OCI-LY1 (cell line): Measurements from ENCODE around the gene KAT7.

ENCODE experiments used
- H2AFZ ChIP-seq: fragments of 200-600 bp; sonication (generic), shearing (Covaris generic); 2 replicates; pipeline ENCODE4 v1.6.0; 2014; ENCODE audit warnings: antibody characterized with exemption, mild to moderate bottlenecking, low read length
- H3F3A ChIP-seq: fragments of 200-600 bp; sonication (generic), shearing (Covaris generic); 2 replicates; pipeline ENCODE4 v1.6.0; 2014; ENCODE audit warnings: mild to moderate bottlenecking, antibody characterized with exemption, low read length, moderate library complexity; ENCODE audit not compliant: insufficient read depth
- H3K27ac ChIP-seq: fragments of 200-600 bp; sonication (generic); 2 replicates; pipeline ENCODE4 v1.5.1; 2014; ENCODE audit warnings: low read length, mixed run types, mild to moderate bottlenecking, low read depth; ENCODE audit not compliant: poor library complexity, severe bottlenecking
- H3K27me3 ChIP-seq: fragments of 200-600 bp; sonication (generic); 2 replicates; pipeline ENCODE4 v1.6.0; 2014; ENCODE audit warnings: antibody characterized with exemption, mild to moderate bottlenecking, low read length, moderate library complexity; ENCODE audit not compliant: insufficient read depth
- H3K36me3 ChIP-seq: fragments of 200-600 bp; sonication (generic); 2 replicates; pipeline ENCODE4 v1.6.1; 2014; ENCODE audit warnings: mild to moderate bottlenecking, antibody characterized with exemption, low read length, moderate library complexity, mixed read lengths; ENCODE audit not compliant: insufficient read depth
- H3K4me1 ChIP-seq: fragments of 200-600 bp; sonication (generic); 2 replicates; pipeline ENCODE4 v1.5.1; 2014; ENCODE audit warnings: mild to moderate bottlenecking, low read length, moderate library complexity; ENCODE audit not compliant: insufficient read depth, severe bottlenecking
- H3K4me2 ChIP-seq: fragments of 200-600 bp; sonication (generic), shearing (Covaris generic); 2 replicates; pipeline ENCODE4 v1.6.1; 2014; ENCODE audit warnings: low read length
- H3K4me3 ChIP-seq: fragments of 200-600 bp; sonication (generic); 2 replicates; pipeline ENCODE4 v1.5.1; 2014; ENCODE audit warnings: low read length, low read depth, mild to moderate bottlenecking, mixed read lengths; ENCODE audit not compliant: poor library complexity, severe bottlenecking
- H3K79me2 ChIP-seq: fragments of 200-600 bp; shearing (Covaris generic); 2 replicates; pipeline ENCODE4 v1.6.1; 2016; ENCODE audit warnings: mixed run types, low read length, mixed read lengths; ENCODE audit not compliant: insufficient read depth
- H3K9ac ChIP-seq: fragments of 200-600 bp; sonication (generic), shearing (Covaris generic); 2 replicates; pipeline ENCODE4 v1.6.1; 2014; ENCODE audit warnings: mild to moderate bottlenecking, low read length, mixed read lengths
- H3K9me2 ChIP-seq: fragments of 200-600 bp; sonication (generic), shearing (Covaris generic); 2 replicates; pipeline ENCODE4 v1.6.1; 2014; ENCODE audit warnings: low read depth, mild to moderate bottlenecking, low read length, mixed read lengths
- H3K9me3 ChIP-seq: fragments of 200-600 bp; shearing (Covaris generic); 2 replicates; pipeline ENCODE4 v1.6.1; 2014; ENCODE audit warnings: low read length, mixed read lengths
- H4K20me1 ChIP-seq: fragments of 200-600 bp; sonication (generic), shearing (Covaris generic); 2 replicates; pipeline ENCODE4 v1.6.0; 2016; ENCODE audit warnings: mild to moderate bottlenecking, low read length; ENCODE audit not compliant: insufficient read depth
- EZH2 ChIP-seq: fragments of 200-600 bp; sonication (generic), shearing (Covaris generic); IDR thresholded peaks from 2 replicates; pipeline ENCODE4 v1.8.0; 2017; ENCODE audit warnings: borderline replicate concordance, mixed run types, mild to moderate bottlenecking, antibody characterized with exemption, low read length, moderate library complexity, mixed read lengths
- TF ChIP-seq, protein P1 (sequence below): fragments of 200-600 bp; sonication (generic), shearing (Covaris generic); IDR thresholded peaks from 2 replicates; pipeline ENCODE4 v1.5.1; 2017; ENCODE audit warnings: mild to moderate bottlenecking, antibody characterized with exemption, low read length, moderate library complexity, mixed read lengths

The KAT7 gene

DNA sequence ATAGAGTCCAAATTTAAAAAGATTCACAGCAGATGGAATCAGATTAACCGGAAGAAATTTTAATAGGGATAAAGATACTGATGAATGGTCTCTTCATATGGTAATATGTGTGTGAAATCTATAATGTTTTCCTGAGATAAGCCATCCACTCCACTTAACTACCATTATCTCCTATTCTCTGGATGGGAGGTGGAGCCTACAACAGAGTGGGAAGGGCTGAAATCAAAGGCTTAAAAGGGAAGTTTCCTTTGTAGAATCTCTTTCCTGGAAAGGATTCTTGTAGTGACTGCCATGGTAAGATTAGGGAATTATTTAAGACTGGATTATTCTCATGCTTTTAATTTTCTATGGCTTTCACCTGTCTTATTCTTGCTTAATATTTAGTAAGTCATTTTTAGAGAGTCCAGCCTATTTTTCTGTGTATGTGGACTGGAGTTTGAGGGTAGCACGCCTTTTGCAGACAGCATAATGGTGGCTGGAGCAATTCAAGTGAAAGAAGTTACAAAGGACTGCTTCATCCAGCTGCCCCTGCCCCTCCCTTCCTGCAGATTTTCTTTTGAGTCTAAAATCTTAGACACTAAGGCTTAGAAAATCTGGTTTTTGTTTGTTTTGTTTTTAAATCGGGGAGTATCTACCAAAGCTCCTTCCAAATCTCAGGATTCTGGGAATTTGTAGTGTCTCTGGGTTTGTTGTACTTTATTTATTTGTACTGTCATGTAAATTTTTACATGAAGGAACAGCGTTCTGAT lies 26.5 kb downstream of the KAT7 start:
- Histone ChIP-seq H3K4me2 (no peak overlapping the region), H3K4me3 (no peak overlapping the region), H3K9me2 (no peaks in the 10 kb centered on the region), H3F3A (no peaks in the 10 kb centered on the region), H3K9ac (no peak overlapping the region), H3K36me3 (peaks cover 92% of the 10 kb centered on the region), H3K27me3 (no peaks in the 10 kb centered on the region), H3K79me2 (peaks cover 3% of the 10 kb centered on the region; the same call in 1 of the 2 replicates), H3K4me1 (no peaks in the 10 kb centered on the region), H4K20me1 (no peaks in the 10 kb centered on the region), H2AFZ (no peak overlapping the region), H3K27ac (no peak overlapping the region), H3K9me3 (no peaks in the 10 kb centered on the region)
- TF ChIP-seq, protein P1, sequence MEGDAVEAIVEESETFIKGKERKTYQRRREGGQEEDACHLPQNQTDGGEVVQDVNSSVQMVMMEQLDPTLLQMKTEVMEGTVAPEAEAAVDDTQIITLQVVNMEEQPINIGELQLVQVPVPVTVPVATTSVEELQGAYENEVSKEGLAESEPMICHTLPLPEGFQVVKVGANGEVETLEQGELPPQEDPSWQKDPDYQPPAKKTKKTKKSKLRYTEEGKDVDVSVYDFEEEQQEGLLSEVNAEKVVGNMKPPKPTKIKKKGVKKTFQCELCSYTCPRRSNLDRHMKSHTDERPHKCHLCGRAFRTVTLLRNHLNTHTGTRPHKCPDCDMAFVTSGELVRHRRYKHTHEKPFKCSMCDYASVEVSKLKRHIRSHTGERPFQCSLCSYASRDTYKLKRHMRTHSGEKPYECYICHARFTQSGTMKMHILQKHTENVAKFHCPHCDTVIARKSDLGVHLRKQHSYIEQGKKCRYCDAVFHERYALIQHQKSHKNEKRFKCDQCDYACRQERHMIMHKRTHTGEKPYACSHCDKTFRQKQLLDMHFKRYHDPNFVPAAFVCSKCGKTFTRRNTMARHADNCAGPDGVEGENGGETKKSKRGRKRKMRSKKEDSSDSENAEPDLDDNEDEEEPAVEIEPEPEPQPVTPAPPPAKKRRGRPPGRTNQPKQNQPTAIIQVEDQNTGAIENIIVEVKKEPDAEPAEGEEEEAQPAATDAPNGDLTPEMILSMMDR: no peak
- TF ChIP-seq EZH2: no peak

DNA sequence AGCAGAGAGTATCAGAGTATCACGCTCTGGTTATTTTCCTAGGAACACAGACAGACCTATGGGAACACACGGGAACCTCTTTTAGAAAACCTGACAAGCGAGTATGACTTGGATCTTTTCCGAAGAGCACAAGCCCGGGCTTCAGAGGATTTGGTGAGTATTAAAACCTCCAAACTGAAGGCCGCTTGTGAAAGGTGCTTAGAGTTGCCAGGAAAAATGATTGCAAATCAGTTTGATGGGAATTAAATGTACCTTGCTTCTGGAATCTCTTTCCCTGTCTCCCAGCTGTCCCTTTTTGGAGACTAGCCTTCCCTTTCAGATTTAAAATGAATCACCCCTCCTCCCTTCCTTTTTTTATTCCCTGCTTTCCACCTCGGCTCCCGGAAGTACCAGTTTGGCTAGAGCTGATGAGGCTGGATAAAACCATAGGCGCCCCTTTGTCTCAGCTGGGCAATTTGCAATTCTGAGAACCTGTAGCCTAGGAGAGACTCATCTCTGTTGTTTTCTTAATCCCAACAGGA lies 27.3 kb downstream of the KAT7 start:
- Histone ChIP-seq H3K9me3 (no peaks in the 10 kb centered on the region), H3K79me2 (peaks cover 3% of the 10 kb centered on the region; the same call in 1 of the 2 replicates), H3K36me3 (peaks cover 92% of the 10 kb centered on the region), H3K9ac (no peak overlapping the region), H3K27ac (no peak overlapping the region), H3K4me3 (no peak overlapping the region), H3K4me2 (no peak overlapping the region), H4K20me1 (no peaks in the 10 kb centered on the region), H3K4me1 (no peaks in the 10 kb centered on the region), H3F3A (no peaks in the 10 kb centered on the region), H2AFZ (no peak overlapping the region), H3K9me2 (no peaks in the 10 kb centered on the region), H3K27me3 (no peaks in the 10 kb centered on the region)
- TF ChIP-seq, protein P1: no peak
- TF ChIP-seq EZH2: no peak

DNA sequence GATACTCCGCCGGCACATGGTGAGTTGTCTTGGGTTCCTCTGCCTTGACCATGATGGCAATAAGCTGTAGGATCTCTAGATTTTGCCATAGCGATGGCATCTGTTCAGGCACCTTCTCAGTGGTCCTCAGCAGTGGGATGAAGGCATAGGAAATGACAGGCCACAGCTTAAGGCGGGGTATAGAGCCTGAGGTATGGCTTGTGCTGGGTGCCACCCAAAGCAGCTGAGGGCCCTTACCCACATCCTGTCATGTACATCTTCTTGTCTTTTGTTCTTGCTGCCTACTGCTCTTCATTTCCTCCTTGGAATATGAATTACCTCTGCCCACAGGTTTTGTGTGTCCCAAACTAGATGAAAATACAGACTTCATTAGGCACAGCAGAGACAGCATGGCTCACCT lies 29.5 kb downstream of the KAT7 start:
- Histone ChIP-seq H2AFZ (no peak overlapping the region), H3K4me2 (no peak overlapping the region), H3K9me3 (no peaks in the 10 kb centered on the region), H3K27ac (no peak overlapping the region), H3F3A (no peaks in the 10 kb centered on the region), H3K9ac (no peak overlapping the region), H3K36me3 (peaks cover 94% of the 10 kb centered on the region), H4K20me1 (no peaks in the 10 kb centered on the region), H3K79me2 (peaks cover 3% of the 10 kb centered on the region; the same call in 1 of the 2 replicates), H3K4me1 (no peaks in the 10 kb centered on the region), H3K9me2 (no peaks in the 10 kb centered on the region), H3K27me3 (no peaks in the 10 kb centered on the region), H3K4me3 (no peak overlapping the region)
- TF ChIP-seq, protein P1: no peak
- no peak for TF ChIP-seq EZH2
